Loucy (cell line): ENCODE measurements around the gene PTCH1.

Experiments used
- H2AFZ ChIP-seq: fragments of 200-600 bp; sonication (generic); 2 replicates; pipeline ENCODE4 v1.6.0; 2016; ENCODE audit warnings: antibody characterized with exemption, mild to moderate bottlenecking, low read length, moderate library complexity
- H3F3A ChIP-seq: fragments of 200-600 bp; 2 replicates; pipeline ENCODE4 v1.6.0; 2016; ENCODE audit warnings: antibody characterized with exemption, low read depth, mild to moderate bottlenecking
- H3K27me3 ChIP-seq: fragments of 200-600 bp; sonication (generic); 2 replicates; pipeline ENCODE4 v1.6.1; 2014; ENCODE audit warnings: low read length, mild to moderate bottlenecking; ENCODE audit not compliant: insufficient read depth, poor library complexity, severe bottlenecking
- H3K36me3 ChIP-seq: fragments of 200-600 bp; sonication (generic); 2 replicates; pipeline ENCODE4 v1.6.1; 2016; ENCODE audit warnings: low read length; ENCODE audit not compliant: insufficient read depth
- H3K4me1 ChIP-seq: fragments of 200-600 bp; sonication (generic); 2 replicates; pipeline ENCODE4 v1.5.1; 2014; ENCODE audit warnings: low read length, mild to moderate bottlenecking; ENCODE audit not compliant: insufficient read depth, poor library complexity, severe bottlenecking
- H3K4me2 ChIP-seq: fragments of 200-600 bp; sonication (generic); 2 replicates; pipeline ENCODE4 v1.6.0; 2014; ENCODE audit warnings: antibody characterized with exemption, low read length, low read depth, mild to moderate bottlenecking; ENCODE audit not compliant: poor library complexity, severe bottlenecking
- H3K4me3 ChIP-seq: fragments of 200-600 bp; sonication (generic); 2 replicates; pipeline ENCODE4 v1.5.1; 2014; ENCODE audit warnings: low read length, mild to moderate bottlenecking, mixed read lengths; ENCODE audit not compliant: poor library complexity, severe bottlenecking
- H3K79me2 ChIP-seq: fragments of 200-600 bp; sonication (generic); 2 replicates; pipeline ENCODE4 v1.6.1; 2014; ENCODE audit warnings: low read length; ENCODE audit not compliant: insufficient read depth
- H3K9ac ChIP-seq: fragments of 200-600 bp; sonication (generic); 2 replicates; pipeline ENCODE4 v1.6.0; 2014; ENCODE audit warnings: mild to moderate bottlenecking, low read depth, low read length, moderate library complexity; ENCODE audit not compliant: poor library complexity, severe bottlenecking
- H3K9me2 ChIP-seq: fragments of 200-600 bp; sonication (generic); replicated peaks from 2 replicates; pipeline ENCODE4 v1.6.1; 2016; ENCODE audit warnings: low read depth, low read length, mixed read lengths
- H3K9me3 ChIP-seq: fragments of 200-600 bp; sonication (generic); 2 replicates; pipeline ENCODE4 v1.6.1; 2014; ENCODE audit warnings: mild to moderate bottlenecking, antibody characterized with exemption, low read length, low read depth; ENCODE audit not compliant: insufficient read depth
- H4K20me1 ChIP-seq: fragments of 200-600 bp; sonication (generic); 2 replicates; pipeline ENCODE4 v1.6.0; 2014; ENCODE audit warnings: antibody characterized with exemption, low read length, mild to moderate bottlenecking; ENCODE audit not compliant: insufficient read depth, poor library complexity, severe bottlenecking
- EZH2phosphoT487 ChIP-seq: fragments of 200-600 bp; IDR thresholded peaks from 2 replicates; pipeline ENCODE4 v1.6.1; 2018; ENCODE audit warnings: antibody characterized with exemption, mild to moderate bottlenecking, moderate library complexity, borderline replicate concordance
- TF ChIP-seq, protein P1 (sequence below): fragments of 200-600 bp; sonication (generic); conservative IDR thresholded peaks from 2 replicates; pipeline ENCODE4 v1.5.1; 2014; ENCODE audit warnings: mild to moderate bottlenecking, antibody characterized with exemption, low read length

PTCH1 gene

DNA sequence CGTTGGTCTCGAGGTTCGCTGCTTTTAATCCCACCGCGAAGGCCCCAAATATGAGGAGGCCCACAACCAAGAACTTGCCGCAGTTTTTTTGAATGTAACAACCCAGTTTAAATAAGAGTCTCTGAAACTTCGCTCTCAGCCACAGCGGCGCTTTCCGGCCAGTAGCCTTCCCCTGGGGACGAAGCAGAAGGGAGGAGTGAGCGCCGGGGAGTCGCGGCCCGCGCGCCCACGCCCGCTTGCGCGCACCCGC, 10.4 kb downstream of the PTCH1 start:
- Histone ChIP-seq H3F3A (no peaks in the 10 kb centered on the region), H4K20me1 (no peaks in the 10 kb centered on the region), H3K4me1 (no peaks in the 10 kb centered on the region), H3K79me2 (no peaks in the 10 kb centered on the region), H3K9ac (no peak overlapping the region), H3K27me3 (no peaks in the 10 kb centered on the region), H3K9me2 (no peaks in the 10 kb centered on the region), H3K9me3 (no peaks in the 10 kb centered on the region), H3K36me3 (no peaks in the 10 kb centered on the region), H3K4me2 (no peak overlapping the region), H2AFZ (no peak overlapping the region), H3K4me3 (no peak overlapping the region)
- TF ChIP-seq, protein P1, sequence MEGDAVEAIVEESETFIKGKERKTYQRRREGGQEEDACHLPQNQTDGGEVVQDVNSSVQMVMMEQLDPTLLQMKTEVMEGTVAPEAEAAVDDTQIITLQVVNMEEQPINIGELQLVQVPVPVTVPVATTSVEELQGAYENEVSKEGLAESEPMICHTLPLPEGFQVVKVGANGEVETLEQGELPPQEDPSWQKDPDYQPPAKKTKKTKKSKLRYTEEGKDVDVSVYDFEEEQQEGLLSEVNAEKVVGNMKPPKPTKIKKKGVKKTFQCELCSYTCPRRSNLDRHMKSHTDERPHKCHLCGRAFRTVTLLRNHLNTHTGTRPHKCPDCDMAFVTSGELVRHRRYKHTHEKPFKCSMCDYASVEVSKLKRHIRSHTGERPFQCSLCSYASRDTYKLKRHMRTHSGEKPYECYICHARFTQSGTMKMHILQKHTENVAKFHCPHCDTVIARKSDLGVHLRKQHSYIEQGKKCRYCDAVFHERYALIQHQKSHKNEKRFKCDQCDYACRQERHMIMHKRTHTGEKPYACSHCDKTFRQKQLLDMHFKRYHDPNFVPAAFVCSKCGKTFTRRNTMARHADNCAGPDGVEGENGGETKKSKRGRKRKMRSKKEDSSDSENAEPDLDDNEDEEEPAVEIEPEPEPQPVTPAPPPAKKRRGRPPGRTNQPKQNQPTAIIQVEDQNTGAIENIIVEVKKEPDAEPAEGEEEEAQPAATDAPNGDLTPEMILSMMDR: no peak
- TF ChIP-seq EZH2phosphoT487: no peak

DNA sequence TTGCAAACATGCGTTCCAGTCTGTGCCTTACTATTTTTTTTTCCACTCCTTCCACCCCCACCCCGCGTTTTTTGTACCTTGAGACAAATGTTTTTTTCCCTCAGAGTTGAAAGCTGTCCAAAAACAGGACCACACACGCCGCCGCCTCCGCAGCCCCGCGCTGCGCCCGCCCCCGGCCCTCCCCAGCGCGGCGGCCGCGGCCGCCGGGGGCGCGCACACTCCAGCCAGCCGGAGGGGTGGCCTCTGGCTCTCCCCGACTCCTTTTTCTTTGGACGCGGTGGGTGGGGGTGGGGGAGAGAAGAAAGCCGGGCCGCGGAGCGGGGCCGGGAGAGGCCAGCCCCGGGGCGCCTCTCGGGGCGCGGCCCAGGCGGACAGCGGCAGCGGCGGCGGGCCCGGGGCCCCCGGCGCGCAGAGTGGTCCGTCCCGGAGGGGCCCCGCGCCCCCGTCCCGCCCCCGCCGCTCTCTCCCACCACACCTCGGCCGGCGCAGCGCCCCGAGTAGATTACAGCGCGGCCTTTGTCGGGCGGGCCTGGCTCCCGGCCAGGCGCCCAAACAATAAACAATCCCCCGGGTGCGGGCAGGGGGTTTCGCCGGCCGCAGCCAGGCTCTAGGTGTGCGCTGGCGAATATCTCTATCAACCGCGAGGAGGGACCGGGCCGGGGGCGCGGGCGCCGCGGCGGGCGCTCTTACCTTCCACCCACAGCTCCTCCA, 10.9 kb downstream of the PTCH1 start:
- no peaks in the 10 kb centered on the region for H3K9me2 ChIP-seq
- TF ChIP-seq, protein P1: no peak
- TF ChIP-seq EZH2phosphoT487: no peak
- no peaks in the 10 kb centered on the region for H3K27me3 ChIP-seq
- H3K9ac ChIP-seq: no peak overlapping the region
- H3F3A ChIP-seq: no peaks in the 10 kb centered on the region
- no peaks in the 10 kb centered on the region for H3K79me2 ChIP-seq
- H4K20me1 ChIP-seq: no peaks in the 10 kb centered on the region
- H3K4me3 ChIP-seq: no peak overlapping the region
- no peaks in the 10 kb centered on the region for H3K4me1 ChIP-seq
- H3K9me3 ChIP-seq: no peaks in the 10 kb centered on the region
- no peaks in the 10 kb centered on the region for H3K36me3 ChIP-seq
- H2AFZ ChIP-seq: no peak overlapping the region
- no peak overlapping the region for H3K4me2 ChIP-seq

DNA sequence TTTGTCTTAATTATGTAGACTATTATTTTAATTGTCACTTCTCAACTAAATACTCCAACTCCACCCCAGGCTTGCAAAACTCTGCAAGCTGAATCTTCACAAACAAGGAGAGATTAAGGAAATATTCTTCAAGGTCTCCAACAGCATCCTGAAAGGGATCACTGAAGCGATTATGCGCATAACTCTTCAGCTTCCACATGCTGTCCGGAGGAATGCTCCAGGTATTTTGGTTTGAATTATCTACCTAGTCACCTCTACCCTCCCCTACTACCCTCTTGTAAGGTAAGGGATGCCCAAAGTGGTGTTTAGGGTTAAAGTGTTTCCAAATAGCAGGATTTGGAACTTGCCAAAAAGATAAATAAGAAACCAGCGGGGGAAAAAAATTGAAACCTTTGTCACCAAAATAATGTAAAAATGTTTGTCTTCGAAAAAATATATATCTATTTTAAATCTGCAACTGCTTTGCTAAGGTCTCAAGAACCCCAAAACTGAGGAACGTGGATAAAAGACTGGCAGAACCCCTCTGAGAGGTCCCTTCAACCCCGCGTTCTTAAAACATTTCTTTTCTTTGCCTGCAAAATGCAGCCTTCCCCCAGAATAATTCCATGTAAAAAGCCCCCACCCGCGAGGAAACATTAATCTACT, 11.6 kb downstream of the PTCH1 start:
- Histone ChIP-seq H2AFZ (no peak overlapping the region), H3K4me2 (no peak overlapping the region), H3K9me3 (no peaks in the 10 kb centered on the region), H4K20me1 (no peaks in the 10 kb centered on the region), H3K9me2 (no peaks in the 10 kb centered on the region), H3K27me3 (no peaks in the 10 kb centered on the region), H3K4me3 (no peak overlapping the region), H3K9ac (no peak overlapping the region), H3K36me3 (no peaks in the 10 kb centered on the region), H3K4me1 (no peaks in the 10 kb centered on the region), H3K79me2 (no peaks in the 10 kb centered on the region), H3F3A (no peaks in the 10 kb centered on the region)
- no peak for TF ChIP-seq EZH2phosphoT487
- TF ChIP-seq, protein P1: no peak
